GM19099 (cell line): Measurements from ENCODE around the gene BCL2L11.

ENCODE experiments used
- POLR2A ChIP-seq: IDR thresholded peaks from 3 replicates; pipeline ENCODE4 v1.6.1; 2011; ENCODE audit warnings: low read depth; ENCODE audit not compliant: insufficient read length; ENCODE audit errors: extremely low read depth

The BCL2L11 gene

DNA sequence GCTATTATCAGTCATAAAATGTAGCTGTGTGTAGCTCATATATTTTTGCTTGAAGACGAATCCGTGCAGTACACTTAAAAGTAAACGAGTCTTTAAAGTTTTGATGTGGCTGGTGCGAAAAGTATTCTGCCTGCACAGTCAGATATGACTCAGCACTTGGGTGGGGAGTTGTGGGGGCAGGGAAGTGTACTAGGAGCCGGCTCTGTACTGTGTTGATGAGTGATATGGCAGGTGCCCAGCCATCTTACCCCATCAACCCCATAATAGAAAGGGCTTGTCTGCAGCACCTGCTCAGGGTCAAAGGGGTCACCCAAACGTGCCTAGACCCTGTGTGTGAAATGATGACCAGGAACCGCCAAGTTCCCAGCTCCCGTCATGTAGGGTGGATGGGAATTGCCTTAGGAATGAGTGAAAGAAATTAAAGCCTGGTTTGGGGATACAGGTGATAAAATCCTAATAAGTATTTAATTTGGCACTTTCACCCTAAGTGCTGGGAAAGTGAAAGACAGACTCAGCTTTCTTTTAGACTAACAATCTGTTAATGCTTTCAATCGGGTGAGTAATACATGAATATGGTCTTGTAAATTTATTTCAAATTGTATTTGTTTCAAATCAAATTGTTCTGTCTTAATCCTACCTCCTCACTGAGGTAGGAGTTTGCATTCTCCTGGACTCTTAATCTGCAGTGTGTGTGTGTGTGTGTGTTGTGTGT lies 48.0 kb downstream of the BCL2L11 start:
- TF ChIP-seq POLR2A, result no peak

DNA sequence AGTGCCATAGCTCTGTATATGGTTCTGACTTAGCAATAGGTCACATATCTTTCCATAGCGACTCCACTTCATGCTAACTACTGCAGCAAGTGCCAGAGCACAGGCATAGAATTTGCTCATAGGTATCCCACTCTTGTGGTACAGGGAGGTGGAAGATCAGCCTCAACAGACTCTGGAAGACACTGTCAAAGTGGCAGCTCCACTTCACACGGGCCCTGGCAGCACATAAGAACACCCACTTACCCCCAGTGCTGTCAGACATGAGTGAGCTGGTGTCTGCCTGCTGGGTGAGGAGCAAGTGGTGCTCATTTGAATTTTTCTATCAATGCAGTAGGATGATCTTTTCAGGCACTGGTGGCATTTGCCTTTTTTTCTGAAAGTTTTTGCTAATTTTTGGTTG lies 48.6 kb downstream of the BCL2L11 start:
- no peak for TF ChIP-seq POLR2A

DNA sequence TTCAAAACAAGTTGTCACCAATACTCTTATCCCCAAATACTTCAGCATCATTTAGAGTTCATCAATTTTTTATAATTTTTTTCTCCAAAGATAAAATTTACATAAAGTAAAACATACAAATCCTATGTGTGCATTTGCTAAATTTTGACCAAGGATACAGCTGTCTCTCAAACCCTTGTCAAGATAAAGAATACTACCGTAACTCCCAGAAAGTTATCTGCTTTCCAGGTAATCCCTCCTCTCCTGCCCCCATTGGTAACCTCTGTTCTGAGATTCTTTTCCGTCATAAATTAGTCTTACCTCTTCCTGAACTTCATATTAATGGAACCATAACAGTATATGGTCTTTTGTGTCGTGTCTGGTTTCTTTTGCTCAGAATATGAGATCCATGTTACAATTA lies 49.2 kb downstream of the BCL2L11 start:
- TF ChIP-seq POLR2A, result no peak

DNA sequence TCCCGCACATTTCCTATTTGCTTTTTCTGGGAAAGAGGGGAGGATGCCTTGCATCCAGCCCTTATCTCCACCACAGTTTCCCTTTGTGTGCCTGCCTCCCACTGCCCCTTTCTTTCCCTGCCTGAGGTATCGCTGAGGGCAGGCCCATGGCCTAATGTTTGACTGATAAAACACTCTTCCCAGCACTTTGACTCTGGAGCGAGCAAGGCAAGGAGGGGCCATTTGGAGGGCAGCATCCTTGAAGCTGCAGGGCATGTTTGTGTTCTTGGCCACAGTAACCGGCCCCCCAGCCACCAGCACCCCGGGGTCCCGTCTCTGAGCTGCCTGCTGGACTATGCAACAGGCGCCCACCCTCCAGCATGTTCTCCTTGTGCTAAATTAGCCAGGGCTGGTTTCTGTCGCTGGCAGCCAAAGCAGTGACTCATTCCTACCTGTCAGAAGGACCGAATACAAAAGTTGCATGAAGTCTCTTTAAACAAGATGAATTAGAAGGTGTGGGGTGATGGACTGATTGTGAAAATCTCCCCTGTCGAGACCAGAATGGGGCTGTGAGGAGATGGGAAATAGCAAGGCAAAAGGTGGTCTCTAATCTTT lies 50.7 kb downstream of the BCL2L11 start:
- TF ChIP-seq POLR2A, result no peak

DNA sequence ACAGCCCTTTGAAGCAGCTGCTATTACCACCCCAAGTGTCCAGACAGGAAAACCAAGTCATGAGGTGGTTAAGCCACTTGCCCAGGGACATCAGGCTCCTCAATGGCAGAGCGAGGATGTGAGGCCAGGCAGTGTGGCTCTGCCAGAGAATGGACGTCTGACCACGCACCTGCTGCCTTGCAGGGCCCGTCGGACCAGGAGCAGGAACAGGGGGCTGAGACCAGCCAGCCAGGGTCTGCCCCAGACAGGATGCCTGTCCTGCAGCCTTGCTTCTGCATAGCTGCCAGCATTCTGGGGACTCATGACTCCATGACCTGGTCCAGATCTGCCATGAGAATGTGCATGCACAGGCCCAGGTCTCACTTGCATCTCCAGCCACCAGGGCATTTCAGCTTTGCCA lies 52.0 kb downstream of the BCL2L11 start:
- no peak for TF ChIP-seq POLR2A

DNA sequence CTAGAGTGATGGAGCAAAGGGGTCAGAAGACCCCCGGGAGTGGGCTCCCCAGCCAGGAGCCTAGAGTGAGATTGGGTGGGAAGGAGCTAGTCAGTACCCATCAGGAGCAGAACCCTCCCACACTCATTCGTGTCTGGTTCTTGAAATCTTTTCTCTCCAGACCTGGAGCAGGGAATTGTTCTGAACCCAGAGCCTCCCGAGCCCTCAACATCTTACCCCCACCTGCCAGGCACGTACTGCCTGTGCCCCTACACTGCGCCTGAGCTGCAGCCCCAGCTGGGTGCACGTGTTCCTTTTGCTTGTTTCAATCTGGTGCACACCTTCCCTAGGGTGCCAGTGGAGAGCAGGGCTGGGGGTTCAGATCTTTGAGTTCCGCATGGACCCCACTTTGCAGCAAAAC lies 52.6 kb downstream of the BCL2L11 start:
- no peak for TF ChIP-seq POLR2A

DNA sequence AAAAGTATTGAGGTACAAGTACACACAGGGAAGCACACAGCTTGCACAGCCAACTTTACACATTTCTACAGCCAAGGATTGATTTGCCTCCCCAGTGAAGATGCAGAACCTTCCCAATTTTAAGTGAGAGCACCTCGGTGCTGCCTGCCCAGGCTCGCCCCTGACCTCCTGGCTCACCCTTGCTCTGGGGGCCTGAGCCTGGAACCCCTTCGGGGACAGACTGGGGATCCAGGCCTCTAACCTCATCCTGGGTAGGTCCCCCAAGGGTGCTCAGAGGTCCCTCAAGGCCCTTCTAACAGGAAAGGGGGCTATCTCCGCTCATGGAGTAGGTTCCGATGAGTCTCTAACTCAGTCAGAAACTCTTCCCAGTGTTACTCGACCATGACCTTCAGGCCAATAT lies 53.1 kb downstream of the BCL2L11 start:
- TF ChIP-seq POLR2A, result no peak

DNA sequence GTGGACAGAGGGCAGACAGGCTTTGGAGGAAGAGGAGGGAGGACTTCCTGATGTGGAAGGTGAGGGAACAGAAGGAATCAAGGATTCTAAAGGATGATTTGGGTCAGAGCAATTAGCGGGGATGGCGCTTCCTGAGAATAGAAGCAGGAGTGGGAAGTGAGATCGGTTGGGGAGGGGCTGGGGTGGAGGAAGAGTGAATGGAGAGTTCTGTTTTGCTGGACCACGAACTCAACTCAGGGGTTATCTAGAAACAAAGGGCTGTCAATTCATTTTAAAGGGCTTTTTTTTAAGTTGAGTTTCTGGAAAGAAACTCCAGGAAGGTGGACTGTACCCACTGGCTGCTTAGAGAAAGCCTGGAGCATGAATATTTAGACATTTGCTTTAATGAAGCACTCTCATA lies 54.9 kb downstream of the BCL2L11 start:
- TF ChIP-seq POLR2A, result no peak

DNA sequence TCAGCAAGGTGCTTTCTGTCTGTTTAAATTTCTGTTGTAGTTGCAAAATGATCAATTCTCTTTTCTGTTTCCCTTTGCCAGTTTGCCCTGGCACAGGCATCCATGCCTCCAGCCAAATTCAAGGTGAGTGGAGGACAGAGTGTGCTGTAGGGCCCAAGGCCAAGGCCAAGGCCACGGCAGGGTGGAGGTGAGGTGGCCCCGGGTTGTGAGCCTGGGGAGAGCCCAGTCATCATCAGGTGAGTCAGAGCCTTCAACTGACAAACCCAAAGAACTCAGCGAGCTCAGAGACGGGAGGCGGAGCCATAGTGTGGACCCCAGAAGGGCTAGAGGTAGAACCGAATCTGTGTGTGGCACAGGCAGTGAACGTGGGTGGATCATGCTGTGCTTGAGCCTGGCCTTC lies 55.7 kb downstream of the BCL2L11 start:
- TF ChIP-seq POLR2A, result no peak

DNA sequence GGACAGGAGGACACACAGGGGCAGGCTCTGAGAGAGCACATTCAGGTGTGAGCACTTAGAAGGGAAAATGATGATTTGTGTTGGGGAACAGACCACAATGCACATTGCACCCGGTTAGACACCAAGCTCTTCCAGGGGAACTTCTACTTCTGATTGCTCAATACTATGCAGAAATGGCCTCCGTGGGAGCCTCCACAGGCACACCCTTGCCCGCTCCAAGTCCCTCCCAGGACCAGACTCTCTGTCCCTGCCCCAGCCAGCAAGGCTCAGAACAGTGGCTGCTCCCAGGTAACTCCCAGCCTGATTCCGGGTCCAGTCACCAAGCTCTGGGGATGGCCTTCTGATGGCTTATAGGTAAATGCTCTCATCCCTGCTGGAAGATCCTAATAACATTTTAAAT lies 56.2 kb downstream of the BCL2L11 start:
- TF ChIP-seq POLR2A, result no peak

DNA sequence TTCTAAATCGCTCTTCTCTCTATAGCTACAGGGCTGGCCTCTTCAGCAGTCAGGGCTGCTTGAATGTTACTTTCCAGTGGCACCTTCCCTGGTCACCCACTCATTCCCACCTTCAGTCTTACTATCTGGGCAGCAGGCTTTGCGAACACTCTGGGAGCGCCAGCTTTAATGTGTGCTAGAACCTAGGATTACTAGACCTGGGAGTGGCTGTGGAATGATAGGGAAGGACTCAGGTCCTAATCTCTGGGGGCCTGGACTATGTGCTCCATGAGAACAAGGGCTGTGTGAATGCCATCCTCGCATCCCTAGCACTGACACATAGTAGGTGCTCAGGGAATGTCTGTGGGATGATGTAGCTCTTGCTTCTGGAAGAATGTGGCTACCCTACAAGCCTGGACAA lies 57.6 kb downstream of the BCL2L11 start:
- TF ChIP-seq POLR2A, result no peak

DNA sequence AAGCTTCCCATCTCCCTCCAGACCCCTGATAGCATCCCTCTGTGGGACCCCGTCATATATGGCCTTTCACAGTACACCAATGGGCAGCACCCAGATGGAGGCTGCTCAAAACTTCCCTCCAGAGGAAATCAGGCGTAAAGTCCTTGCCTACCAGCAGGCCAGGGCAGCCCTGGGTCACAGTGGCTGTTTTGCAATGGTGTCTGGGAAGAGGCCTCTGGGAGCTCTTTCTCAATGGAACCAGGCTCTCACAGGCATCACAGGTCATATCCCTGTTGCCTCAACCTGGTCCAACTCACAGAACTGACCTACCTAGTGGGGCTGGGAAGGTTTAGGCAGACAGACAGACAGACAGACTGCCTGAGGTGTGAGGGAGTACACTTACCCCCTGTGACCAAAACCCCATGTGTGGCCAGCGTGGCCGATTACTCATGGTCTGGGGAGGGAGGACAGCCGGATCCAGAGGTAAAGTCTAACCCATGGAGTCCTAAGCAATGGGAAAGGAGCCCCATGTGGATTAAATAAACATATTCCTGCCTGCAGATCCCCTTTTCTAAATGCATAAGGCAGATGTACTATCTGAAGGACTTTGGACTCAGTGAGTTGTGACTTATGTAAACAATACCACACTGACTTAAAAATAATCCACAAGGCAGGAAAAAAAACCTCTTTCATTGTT lies 58.2 kb downstream of the BCL2L11 start:
- TF ChIP-seq POLR2A, result no peak

DNA sequence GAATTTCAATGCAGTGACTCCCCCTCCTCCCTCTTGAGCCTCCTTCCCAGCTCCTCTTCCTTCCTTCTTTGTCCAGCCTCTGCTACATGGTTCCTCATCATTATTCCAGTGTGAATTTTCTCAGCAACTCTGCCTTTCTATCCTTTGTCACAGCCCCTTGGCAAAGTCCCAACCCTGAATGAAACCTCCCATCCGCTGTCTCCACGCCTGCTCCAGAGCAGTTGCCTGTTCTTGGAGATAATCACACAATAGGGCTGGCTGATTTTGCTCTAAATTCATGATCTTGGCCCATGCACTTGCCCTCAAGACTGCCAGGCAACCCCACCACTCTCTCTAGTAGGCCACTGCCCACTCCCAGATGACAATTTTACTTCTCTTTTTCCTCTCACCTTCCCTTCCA lies 61.4 kb downstream of the BCL2L11 start:
- no peak for TF ChIP-seq POLR2A

DNA sequence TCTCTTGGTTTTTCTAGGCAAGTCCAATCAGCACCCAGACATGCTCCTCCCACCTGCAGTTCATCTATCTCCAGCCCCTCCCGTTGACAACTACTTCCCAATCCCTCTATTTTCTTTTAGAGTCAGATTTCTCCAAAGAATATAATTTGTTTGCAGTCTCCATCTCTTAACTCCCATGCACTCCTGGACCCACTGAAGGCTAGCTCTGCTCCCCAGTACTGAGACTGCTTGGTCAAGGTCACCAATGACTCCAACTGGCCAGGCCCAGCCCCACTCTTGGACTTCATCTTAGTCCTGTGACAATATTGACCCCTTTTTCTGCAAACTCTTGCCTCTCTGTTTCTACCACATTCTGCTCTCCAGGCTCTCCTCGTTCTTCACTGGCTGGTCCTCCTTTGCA lies 62.0 kb downstream of the BCL2L11 start:
- no peak for TF ChIP-seq POLR2A

DNA sequence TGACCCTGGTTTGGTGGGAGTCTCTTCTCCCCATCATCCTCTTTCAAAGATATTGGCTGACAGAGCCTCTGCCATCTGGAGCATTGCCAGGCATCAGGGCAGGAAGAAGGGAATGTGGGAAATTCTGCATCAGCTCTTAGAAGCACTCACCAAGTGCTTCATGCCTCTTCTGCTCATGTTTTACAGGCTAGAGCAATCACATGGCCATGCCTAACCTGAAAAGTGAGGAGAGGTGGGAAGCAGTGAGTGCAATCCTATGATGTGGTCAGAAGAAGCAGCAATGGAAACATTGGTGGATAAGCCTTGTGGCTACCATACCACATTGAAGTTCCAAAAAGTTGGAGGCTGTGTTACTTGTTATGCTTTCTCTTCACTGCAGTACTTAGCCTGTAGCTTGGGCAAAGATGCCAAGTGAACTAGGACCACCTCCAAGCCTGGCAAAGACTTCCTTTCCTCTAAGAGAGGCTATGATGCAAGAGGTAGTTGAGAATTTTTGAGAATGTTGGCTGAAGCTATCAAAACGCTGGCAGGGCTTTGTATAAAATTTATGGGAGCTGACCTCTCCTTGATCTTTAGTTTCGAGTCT lies 64.1 kb downstream of the BCL2L11 start:
- TF ChIP-seq POLR2A, result no peak

DNA sequence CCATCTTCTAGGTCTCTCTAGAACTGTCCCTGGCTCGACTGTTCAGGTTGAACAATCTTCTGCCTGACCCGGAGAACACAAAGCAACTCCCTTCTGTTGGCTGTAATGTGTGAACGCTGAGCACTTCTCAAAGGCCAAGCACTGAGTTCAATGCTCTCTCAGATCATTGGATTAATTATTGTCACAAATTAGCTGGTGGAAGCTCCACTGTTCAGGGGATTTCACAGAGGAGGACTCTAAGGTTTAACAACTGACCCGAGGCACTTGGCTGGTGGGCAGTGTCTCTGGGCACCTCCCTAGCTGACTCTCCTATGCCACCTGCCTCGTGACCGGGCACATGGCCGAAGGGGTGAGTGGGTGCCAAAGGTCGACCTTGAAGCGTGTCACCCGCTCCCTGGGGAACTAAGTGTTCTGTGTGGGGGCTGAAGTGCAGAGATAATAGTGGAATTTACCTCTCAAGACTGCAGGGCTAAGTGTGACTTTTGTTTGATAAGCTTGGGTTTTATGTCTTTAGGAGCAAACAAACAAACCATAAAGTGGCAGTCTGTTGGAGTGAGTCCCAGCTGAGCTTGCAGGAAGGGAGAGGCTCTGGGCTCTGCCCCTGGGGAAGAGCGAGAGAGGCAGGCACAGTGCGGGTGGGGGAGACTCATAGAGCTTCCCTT lies 64.8 kb downstream of the BCL2L11 start:
- no peak for TF ChIP-seq POLR2A

DNA sequence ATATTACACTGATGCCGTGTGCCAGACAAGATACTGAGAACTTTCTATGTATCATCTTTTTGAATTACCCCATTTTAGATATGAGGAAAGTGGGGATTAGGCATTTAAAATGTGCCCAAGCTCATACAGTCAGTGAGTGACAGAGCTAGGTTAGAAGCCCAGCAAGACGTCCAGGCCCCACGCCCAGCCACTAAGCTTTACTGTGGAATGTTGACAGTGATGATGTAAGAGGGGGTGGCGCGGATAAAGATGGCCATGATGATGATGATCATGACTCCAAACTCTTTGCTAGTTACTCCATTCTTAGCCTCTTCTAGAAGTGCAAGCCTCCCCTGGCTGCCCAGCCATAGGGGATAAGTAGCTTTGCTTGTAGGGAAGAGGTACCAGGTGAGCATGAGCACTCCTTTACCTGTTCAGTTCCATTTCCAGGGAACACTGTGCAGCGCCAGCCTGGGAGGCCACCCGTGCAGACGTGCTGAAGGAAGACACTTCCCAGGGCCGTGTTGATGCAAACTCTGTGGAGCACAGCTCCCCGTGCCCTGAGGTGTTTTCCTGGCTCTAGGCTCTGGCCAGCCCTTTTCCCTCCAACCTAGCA lies 65.5 kb downstream of the BCL2L11 start:
- no peak for TF ChIP-seq POLR2A
